Measurements from ENCODE around the gene AHSA1.

GRCh38 chr14:77516126-77516525 lies 58.2 kb downstream of the AHSA1 start:
- TF ChIP-seq CTCF (IDR thresholded peaks at IDR 0.05) (no peak), POLR2A (IDR thresholded peaks at IDR 0.05) (no peak), EP300 (IDR thresholded peaks at IDR 0.05) (no peak)

All from tibial nerve (tissue), 4 donors.